ENCODE results near the gene ACVR2B. TPM values are rescaled to one million over a fixed set of nuclear protein-coding genes. Genes with fewer than 3 reads are reported as not detected.

ACVR2B gene
- total RNA-seq, 1 experiment from 2014 or later, result 2.2 TPM

- Histone ChIP-seq H3K36me3 (no peaks in the 10 kb centered on the region), H3K27ac (no peak overlapping the region), H3K27me3 (replicated peaks) (no peaks in the 10 kb centered on the region; the same call in 1 of the 2 replicates)
Observed at GRCh38 chr3:38453913-38454177, 155 bp downstream of the ACVR2B start.

GRCh38 chr3:38454178-38454883, 641 bp downstream of the ACVR2B start:
- H3K27me3 ChIP-seq (replicated peaks), result no peaks in the 10 kb centered on the region; the same call in 1 of the 2 replicates
- peaks cover 13% of the 10 kb centered on the region; the same call in 1 of the 2 replicates for H3K4me1 ChIP-seq (replicated peaks)
- H3K36me3 ChIP-seq, result no peaks in the 10 kb centered on the region
- peak overlapping the region; percentile 90 for H3K4me3 ChIP-seq
- DNase-seq (ENCODE audit: low read depth in 1 of 2, low spot score in 2 of 2), result peak in 1 of 2 experiments; percentile 41
- H3K9me3 ChIP-seq (replicated peaks), result peaks cover 4% of the 10 kb centered on the region; the same call in 1 of the 2 replicates
- H3K27ac ChIP-seq, result no peak overlapping the region

More at GRCh38 chr3:38453913-38454177, 155 bp downstream of the ACVR2B start:
- Histone ChIP-seq H3K4me1 (replicated peaks) (peaks cover 13% of the 10 kb centered on the region; the same call in 1 of the 2 replicates), H3K4me3 (peak overlapping the region; percentile 90), H3K9me3 (replicated peaks) (peaks cover 4% of the 10 kb centered on the region; the same call in 1 of the 2 replicates)
- no peak for DNase-seq (ENCODE audit: low read depth in 1 of 2, low spot score in 2 of 2)

GRCh38 chr3:38454884-38455638, 1.4 kb downstream of the ACVR2B start:
- Histone ChIP-seq H3K9me3 (replicated peaks) (peaks cover 4% of the 10 kb centered on the region; the same call in 1 of the 2 replicates), H3K27me3 (replicated peaks) (no peaks in the 10 kb centered on the region), H3K36me3 (no peaks in the 10 kb centered on the region), H3K27ac (no peak overlapping the region), H3K4me3 (peak overlapping the region; percentile 90), H3K4me1 (replicated peaks) (peaks cover 13% of the 10 kb centered on the region; the same call in 1 of the 2 replicates)
- DNase-seq (ENCODE audit: low read depth in 1 of 2, low spot score in 2 of 2), result peak; percentile 34 to 60

GRCh38 chr3:38455639-38456430, 2.1 kb downstream of the ACVR2B start:
- H3K36me3 ChIP-seq, result no peaks in the 10 kb centered on the region
- H3K9me3 ChIP-seq (replicated peaks), result peaks cover 4% of the 10 kb centered on the region; the same call in 1 of the 2 replicates
- H3K4me1 ChIP-seq (replicated peaks), result peaks cover 13% of the 10 kb centered on the region; the same call in 1 of the 2 replicates
- DNase-seq (ENCODE audit: low read depth in 1 of 2, low spot score in 2 of 2), result peak in 1 of 2 experiments; percentile 28
- H3K27me3 ChIP-seq (replicated peaks), result no peaks in the 10 kb centered on the region
- peak overlapping the region; percentile 90 for H3K4me3 ChIP-seq
- H3K27ac ChIP-seq, result no peak overlapping the region

GRCh38 chr3:38457111-38458003, 3.7 kb downstream of the ACVR2B start:
- Histone ChIP-seq H3K9me3 (replicated peaks) (peaks cover 4% of the 10 kb centered on the region; the same call in 1 of the 2 replicates), H3K36me3 (no peaks in the 10 kb centered on the region), H3K27ac (no peak overlapping the region), H3K4me3 (no peak overlapping the region), H3K4me1 (replicated peaks) (peaks cover 13% of the 10 kb centered on the region; the same call in 1 of the 2 replicates), H3K27me3 (replicated peaks) (no peaks in the 10 kb centered on the region)
- DNase-seq (ENCODE audit: low read depth in 1 of 2, low spot score in 2 of 2), result no peak

GRCh38 chr3:38458796-38459498, 5.3 kb downstream of the ACVR2B start:
- Histone ChIP-seq H3K27me3 (replicated peaks) (no peaks in the 10 kb centered on the region), H3K4me1 (replicated peaks) (peaks cover 13% of the 10 kb centered on the region; the same call in 1 of the 2 replicates), H3K27ac (no peak overlapping the region), H3K36me3 (no peaks in the 10 kb centered on the region), H3K9me3 (replicated peaks) (peaks cover 4% of the 10 kb centered on the region; the same call in 1 of the 2 replicates), H3K4me3 (no peak overlapping the region)
- no peak for DNase-seq (ENCODE audit: low read depth in 1 of 2, low spot score in 2 of 2)

GRCh38 chr3:38459499-38460048, 5.9 kb downstream of the ACVR2B start:
- DNase-seq (ENCODE audit: low read depth in 1 of 2, low spot score in 2 of 2), result no peak
- Histone ChIP-seq H3K27me3 (replicated peaks) (no peaks in the 10 kb centered on the region), H3K9me3 (replicated peaks) (no peaks in the 10 kb centered on the region), H3K36me3 (no peaks in the 10 kb centered on the region), H3K4me1 (replicated peaks) (peaks cover 10% of the 10 kb centered on the region; the same call in 1 of the 2 replicates), H3K4me3 (no peak overlapping the region), H3K27ac (no peak overlapping the region)

- Histone ChIP-seq H3K27ac (no peak overlapping the region), H3K4me1 (replicated peaks) (0 out of 2 replicates have a peak, but pooled peaks cover 4% of the 10 kb centered on the region), H3K4me3 (no peak overlapping the region), H3K9me3 (replicated peaks) (no peaks in the 10 kb centered on the region), H3K36me3 (no peaks in the 10 kb centered on the region), H3K27me3 (replicated peaks) (no peaks in the 10 kb centered on the region)
- DNase-seq (ENCODE audit: low read depth in 1 of 2, low spot score in 2 of 2), result no peak
Observed at GRCh38 chr3:38460377-38461270, 6.9 kb downstream of the ACVR2B start.

- no peak for DNase-seq (ENCODE audit: low read depth in 1 of 2, low spot score in 2 of 2)
- H3K4me1 ChIP-seq (replicated peaks), result no peaks in the 10 kb centered on the region
- no peak overlapping the region for H3K27ac ChIP-seq
- H3K9me3 ChIP-seq (replicated peaks), result no peaks in the 10 kb centered on the region
- H3K4me3 ChIP-seq, result no peak overlapping the region
- no peaks in the 10 kb centered on the region for H3K36me3 ChIP-seq
- no peaks in the 10 kb centered on the region for H3K27me3 ChIP-seq (replicated peaks)
Observed at GRCh38 chr3:38465588-38466154, 12.0 kb downstream of the ACVR2B start.

GRCh38 chr3:38468765-38469164, 15.1 kb downstream of the ACVR2B start:
- H3K27me3 ChIP-seq (replicated peaks), result no peaks in the 10 kb centered on the region
- H3K4me3 ChIP-seq, result no peak overlapping the region
- no peaks in the 10 kb centered on the region for H3K9me3 ChIP-seq (replicated peaks)
- DNase-seq (ENCODE audit: low read depth in 1 of 2, low spot score in 2 of 2), result no peak
- H3K4me1 ChIP-seq (replicated peaks), result no peaks in the 10 kb centered on the region
- H3K36me3 ChIP-seq, result no peaks in the 10 kb centered on the region
- H3K27ac ChIP-seq, result no peak overlapping the region

- Histone ChIP-seq H3K27me3 (replicated peaks) (no peaks in the 10 kb centered on the region), H3K36me3 (no peaks in the 10 kb centered on the region), H3K4me3 (no peak overlapping the region), H3K9me3 (replicated peaks) (no peaks in the 10 kb centered on the region), H3K4me1 (replicated peaks) (no peaks in the 10 kb centered on the region), H3K27ac (no peak overlapping the region)
- no peak for DNase-seq (ENCODE audit: low read depth in 1 of 2, low spot score in 2 of 2)
Observed at GRCh38 chr3:38469852-38470251, 16.2 kb downstream of the ACVR2B start.
